Stimulated activated CD8-positive, alpha-beta memory T cell treated with anti-CD3 and anti-CD28 coated beads, Interleukin-12 subunit alpha, Interleukin-12 subunit beta, amount 100 ng/mL, for 24 hours (primary cell): ENCODE data around the gene RIPPLY1.
"Not testable (repeated sequence)": the region's sequence is repeated elsewhere in the genome, so short reads cannot be mapped to it uniquely, and the experiment has no call there.

ENCODE experiments used
- DNase-seq: peaks from one replicate; pipeline ENCODE4 v3.0.0-alpha.2; 2020; ENCODE audit errors: extremely low read depth

Gene RIPPLY1

DNA sequence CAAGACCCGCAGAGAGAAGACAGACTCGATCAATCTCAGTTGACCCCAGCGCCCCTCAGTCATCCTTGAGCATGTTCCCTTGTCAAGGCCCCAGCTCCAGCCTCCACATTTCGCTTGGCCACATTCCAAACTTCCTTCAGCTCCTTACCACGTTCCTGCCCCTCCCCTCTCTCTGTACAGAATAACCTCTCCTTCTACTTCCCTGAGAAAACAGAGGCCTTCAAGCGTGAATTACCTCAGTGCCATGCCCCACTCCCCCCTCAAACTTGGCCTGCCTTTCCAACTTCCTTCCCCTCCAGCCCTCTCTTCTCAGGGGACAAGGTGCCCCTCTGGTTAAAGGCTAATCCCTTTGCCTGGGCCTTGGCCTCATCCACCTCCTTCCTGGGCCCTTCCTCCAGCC is 3.2 kb upstream of the RIPPLY1 start:
- DNase-seq, result no peak

- no peak for DNase-seq
Observed at GRCh38 chrX:106905064-106905708, 2.0 kb upstream of the RIPPLY1 start.

DNA sequence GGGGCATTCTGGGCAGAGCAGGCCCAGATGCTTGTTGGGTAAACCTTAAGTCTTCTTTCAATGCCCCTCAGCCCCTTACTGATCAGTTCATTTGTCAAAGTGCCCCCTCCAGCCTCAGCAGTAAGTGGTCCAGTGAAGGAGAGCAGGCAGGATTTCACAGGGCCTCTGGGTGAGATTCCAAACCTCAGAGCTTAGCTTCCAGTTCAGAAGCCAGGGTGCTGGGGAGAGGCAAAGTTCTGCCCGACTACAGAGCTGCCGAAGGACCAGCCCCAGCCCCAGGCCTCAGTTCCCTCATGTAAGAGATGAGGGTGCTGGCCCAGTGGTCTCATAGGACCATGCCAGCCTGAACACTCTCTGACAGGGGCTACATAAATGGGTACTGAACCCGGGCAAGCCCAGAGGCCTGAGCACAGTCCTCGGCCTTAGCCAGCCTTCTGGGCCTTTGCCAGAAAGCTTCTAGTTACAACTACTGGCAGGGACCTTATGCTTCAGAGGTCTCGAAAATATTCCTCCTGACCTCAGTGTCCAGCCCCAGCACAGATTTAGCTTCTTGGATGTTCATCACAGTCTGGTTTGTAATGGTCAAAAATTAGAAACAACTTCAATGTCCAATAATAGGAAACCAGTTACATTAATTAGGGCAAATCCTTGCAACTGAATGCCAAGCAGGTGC is 851 bp upstream of the RIPPLY1 start:
- no peak for DNase-seq

- no peak for DNase-seq
Observed at GRCh38 chrX:106902684-106903083, 457 bp downstream of the RIPPLY1 start.

- DNase-seq, result no peak
Observed at GRCh38 chrX:106901781-106902219, 1.3 kb downstream of the RIPPLY1 start.

- DNase-seq, result no peak
Observed at GRCh38 chrX:106901341-106901740, 1.8 kb downstream of the RIPPLY1 start.

DNA sequence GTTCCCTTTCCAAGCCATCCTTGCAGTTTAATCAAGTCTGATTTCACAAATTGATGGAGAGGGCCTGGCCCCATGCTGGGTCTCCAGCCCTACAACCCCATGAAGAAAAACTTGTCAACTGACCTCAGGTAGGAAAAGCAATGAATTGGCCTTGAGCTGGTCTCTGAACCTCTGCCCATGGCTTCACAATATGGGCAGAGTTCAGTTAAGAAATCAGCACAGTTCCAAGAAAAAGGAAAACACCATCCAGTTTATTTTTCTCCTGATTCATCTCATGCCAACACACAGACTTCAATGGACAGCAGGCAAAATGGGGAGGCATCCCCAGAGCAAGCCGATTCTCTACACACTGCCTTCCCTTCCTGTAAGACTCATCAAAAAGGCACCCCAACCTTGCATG is 3.3 kb downstream of the RIPPLY1 start:
- DNase-seq, result no peak

DNA sequence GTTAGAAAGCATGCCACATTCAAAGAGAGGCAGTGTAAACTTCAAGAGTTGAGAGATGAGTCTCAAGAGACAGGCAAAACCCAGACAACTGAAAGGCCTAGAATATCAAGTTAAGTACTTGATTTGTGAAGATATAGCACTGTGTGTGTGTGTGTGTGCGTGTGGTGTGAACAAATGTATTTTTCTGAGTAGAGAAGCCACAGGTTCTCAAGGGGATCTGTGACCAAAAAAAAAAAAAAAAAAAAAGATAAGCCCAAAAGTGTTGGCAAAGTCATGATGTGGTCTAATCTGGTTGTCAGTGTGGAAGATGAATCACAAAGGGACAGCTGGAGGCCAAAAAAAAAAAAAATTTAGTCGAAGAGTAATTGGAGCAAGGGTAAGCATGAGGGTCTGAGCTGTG is 3.9 kb downstream of the RIPPLY1 start:
- DNase-seq, result no peak

DNA sequence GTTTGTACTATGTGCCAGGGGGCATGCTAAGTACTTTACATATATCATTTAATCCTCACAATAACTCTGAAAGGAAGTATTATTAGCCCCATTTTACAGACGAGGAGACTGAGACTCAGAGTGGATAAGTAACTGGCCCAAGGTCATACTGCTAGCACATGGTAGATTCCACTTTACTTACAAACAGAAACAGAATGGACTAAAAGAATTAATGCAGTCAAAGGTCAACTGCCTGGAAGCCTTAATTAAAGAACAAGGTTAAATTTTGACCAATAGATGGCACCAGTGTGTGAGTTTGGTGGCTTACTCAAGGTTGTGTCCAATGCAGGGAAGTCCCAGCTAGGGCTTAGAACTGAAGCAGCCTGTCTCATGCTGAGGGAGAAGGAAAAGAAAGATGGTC is 4.7 kb downstream of the RIPPLY1 start:
- DNase-seq, result no peak

DNA sequence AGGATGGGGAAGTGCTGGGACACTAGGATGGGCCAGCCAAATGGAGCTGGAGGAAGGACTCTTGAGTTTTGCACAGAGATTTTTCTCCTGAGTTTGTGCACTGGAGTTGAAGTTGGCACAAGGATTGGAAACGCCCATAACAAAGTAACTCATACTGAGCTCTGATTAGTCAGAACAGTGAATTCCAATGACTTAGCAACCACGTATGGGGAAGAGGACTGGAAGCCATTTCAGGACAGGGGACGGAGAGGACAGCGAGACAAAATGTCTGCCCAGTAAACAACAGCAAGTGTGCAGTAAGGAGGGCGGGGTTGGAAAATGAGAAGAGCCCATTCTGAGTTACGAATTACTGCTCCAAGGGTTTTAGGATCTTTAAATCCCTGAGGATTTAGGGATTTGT is 5.9 kb downstream of the RIPPLY1 start:
- no peak for DNase-seq

DNA sequence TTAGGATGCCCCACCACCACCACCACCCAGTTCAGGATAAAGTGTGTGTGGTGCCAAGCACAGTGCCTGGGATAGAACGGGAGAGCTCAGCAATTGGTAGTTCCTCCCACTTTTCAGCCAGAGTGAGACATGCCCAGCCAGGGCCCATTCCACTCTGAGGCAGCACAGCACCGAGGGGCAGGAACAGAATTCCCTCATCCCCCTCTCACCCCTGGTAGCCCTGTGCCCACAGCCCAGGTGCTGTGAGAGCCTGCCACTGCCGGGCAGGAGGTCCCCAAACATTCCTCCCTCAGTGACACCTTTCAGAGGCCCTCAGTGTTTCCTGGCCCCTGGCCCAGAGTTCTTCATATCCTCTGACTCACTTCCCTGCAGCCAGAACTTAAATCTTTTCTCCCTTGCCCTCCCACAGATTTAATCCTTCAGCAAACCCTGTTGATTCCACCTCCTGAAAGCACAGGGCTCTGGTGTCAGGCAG is 8.1 kb downstream of the RIPPLY1 start:
- no peak for DNase-seq

- peak; percentile 19 for DNase-seq
Observed at GRCh38 chrX:106894392-106894909, 8.7 kb downstream of the RIPPLY1 start.

DNA sequence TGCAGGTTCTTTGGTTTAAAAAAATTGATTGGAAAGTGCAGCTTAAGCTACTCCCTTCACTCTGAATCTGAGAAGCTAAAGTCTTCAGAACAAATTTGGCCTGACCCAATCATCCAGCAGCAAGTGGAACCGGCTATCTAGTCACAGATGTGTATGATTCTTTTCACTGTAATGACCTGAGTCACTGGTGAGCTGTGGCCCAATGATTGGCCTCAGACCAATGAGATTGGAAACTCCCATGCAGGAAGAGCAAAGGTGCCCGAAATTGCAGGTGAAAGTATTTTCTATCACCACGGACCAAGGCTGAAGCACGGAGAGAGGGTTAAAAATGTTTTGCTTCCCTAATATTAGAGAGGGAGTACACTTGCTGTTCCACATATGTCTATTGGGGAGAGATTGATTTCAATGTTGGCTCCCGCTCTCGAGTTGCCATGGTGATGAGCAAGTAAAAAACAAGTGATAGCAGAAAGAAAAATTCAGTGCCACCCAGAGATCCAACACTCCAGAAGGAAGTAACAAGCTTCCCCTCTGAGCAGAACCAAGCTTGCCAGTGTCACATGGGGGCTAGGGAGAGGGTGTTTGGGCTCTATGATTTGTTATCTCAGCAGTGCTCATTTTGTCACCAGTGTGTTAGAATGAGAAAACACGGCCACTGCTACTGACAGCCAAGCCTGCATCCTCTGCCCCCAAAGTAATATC is 11.2 kb downstream of the RIPPLY1 start:
- no peak for DNase-seq

DNA sequence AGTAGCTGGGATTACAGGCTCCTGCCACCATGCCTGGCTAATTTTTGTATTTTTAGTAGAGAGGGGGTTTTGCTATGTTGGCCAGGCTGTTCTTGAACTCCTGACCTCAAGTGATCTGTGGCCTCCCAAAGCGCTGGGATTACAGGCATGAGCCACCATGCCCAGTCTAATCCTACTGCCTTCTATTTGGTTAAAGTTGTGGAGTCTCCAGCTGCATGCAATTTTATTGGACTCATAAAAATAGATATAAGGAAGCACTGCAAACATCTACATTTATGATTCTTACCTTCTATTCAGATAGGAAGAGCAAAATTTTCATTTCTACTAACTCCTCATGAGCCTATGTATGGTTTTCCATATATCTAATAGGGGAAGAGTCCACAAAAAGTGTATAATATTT is 13.7 kb downstream of the RIPPLY1 start:
- DNase-seq, result no peak

- no peak for DNase-seq
Observed at GRCh38 chrX:106875151-106875550, 28.0 kb downstream of the RIPPLY1 start.

DNA sequence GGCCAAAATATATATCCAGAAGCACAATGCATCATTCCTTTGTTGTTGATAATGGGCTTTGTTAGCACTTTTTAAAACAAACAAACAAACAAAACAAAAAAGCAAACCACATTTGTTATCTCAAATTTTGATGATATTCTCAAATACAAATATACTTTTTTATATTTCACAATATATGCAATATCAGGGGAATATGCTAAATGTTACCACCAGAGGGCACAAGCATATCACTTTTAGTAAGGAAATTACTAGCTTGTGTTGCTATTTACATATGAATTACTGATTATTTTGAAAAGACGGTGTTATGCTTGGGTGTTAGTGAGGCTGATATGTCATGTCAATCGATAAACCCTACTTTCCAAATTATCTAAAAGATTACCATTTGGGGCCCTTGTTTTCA is 29.1 kb downstream of the RIPPLY1 start:
- no peak for DNase-seq

- DNase-seq, result not testable (repeated sequence)
Observed at GRCh38 chrX:106872796-106873195, 30.3 kb downstream of the RIPPLY1 start.

- DNase-seq, result no peak
Observed at GRCh38 chrX:106863697-106864096, 39.4 kb downstream of the RIPPLY1 start.

GRCh38 chrX:106862972-106863688 is 40.0 kb downstream of the RIPPLY1 start:
- no peak for DNase-seq
